Hematopoietic multipotent progenitor cell treated with erythropoietin and hydrocortisone succinate and interleukin-3 and kit ligand, for 15 days (in vitro differentiated cells): ENCODE data around the gene ZNF263.

ENCODE experiments used
- DNase-seq: peaks from one replicate; pipeline ENCODE4 v3.0.0-alpha.2; 2015; ENCODE audit warnings: low spot score

Gene ZNF263

DNA sequence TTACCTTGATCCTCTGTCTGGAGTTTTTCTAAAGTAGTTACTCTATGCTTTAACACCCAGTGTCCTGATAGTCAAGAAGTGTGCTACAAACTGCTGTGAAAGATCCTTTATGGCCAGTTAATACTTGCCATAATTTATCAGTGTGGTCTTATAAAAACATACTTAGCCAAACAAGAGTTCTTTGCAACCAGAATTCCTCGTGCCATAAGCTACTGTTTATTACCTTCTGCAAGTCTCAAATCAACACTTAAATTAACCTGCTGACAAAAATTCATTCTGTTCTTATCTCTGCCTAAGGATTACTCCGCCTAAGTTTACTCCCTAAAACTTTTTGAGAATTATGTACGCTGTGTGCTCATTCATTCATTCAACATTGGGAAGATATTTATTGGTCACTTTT is 44.8 kb downstream of the ZNF263 start:
- DNase-seq = no peak

DNA sequence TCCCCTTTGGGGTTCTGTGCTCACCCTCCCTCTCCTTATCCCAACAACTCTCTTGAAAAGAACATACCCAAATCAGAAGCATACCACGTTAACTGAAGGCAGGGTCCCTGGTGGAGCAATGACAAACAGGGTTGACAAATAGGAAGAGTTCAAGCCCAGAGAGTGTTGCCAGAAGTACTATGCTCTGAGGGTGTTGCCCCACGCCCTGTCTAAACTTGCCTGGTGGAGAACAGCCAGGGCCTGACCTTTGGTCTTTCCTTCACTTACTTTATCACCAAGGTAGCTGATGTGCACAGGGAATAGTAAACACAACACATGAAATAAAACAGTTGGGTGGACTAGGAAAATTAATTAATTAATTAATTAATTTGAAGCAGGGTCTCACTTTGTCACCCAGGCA is 45.4 kb downstream of the ZNF263 start:
- no peak for DNase-seq
